Measurements from ENCODE around the gene STX8.
"Not testable (repeated sequence)": the region's sequence is repeated elsewhere in the genome, so short reads cannot be mapped to it uniquely, and the experiment has no call there.

- not testable (repeated sequence) for TF ChIP-seq ZNF565 (CRISPR knock-in tag; conservative IDR thresholded peaks at IDR 0.05; ENCODE audit: low read depth); ISL1 (CRISPR knock-in tag; IDR thresholded peaks at IDR 0.05); GLIS3 (CRISPR knock-in tag; IDR thresholded peaks at IDR 0.05); ZFP3 (CRISPR knock-in tag; IDR thresholded peaks at IDR 0.05); ESRRG (CRISPR knock-in tag; IDR thresholded peaks at IDR 0.05)
Observed at GRCh38 chr17:9566739-9567138, 8.9 kb downstream of the STX8 start.
